Panc1 (cell line): ENCODE data around the gene PSMB11. TPM values are rescaled to one million over a fixed set of nuclear protein-coding genes. Genes with fewer than 3 reads are reported as not detected.

ENCODE experiments used
- ATAC-seq: fragments of 200-7000 bp; cut with Tn5 transposase; 2 replicates; pipeline ENCODE4 v1.9.1; 2020; ENCODE audit warnings: mild to moderate bottlenecking, moderate library complexity
- BruUV-seq: library from RNA; stranded (reverse); fragments of 400-500 nt; replicated peaks from 2 replicates; lab custom pipeline; 2021; lab: Mats Ljungman, UMichigan
- CTCF ChIA-PET: fragments of 300-600 bp; sonication (Branson Sonifier 250); formaldehyde crosslinking; loops from one replicate; lab custom pipeline; 2022; ENCODE audit warnings: antibody characterized with exemption; lab: Charles Lee
- POLR2A ChIA-PET: fragments of 300-600 bp; sonication (Branson Sonifier 250); formaldehyde crosslinking; loops from one replicate; lab custom pipeline; 2022; ENCODE audit warnings: antibody characterized with exemption; lab: Charles Lee
- DNase-seq: peaks from one replicate; pipeline ENCODE4 v3.0.0-alpha.2; 2010; ENCODE audit warnings: low read depth, low spot score
- H3K27ac ChIP-seq: 2 replicates; pipeline ENCODE4 v1.5.1; 2011; ENCODE audit warnings: mild to moderate bottlenecking, low read length, inconsistent platforms
- H3K27me3 ChIP-seq: fragments of 200-500 bp; sonication (Bioruptor generic); 2 replicates; pipeline ENCODE4 v1.6.0; 2014; ENCODE audit warnings: low read length, inconsistent platforms; ENCODE audit not compliant: control insufficient read depth, insufficient read depth
- H3K36me3 ChIP-seq: fragments of 200-500 bp; sonication (Bioruptor generic); 2 replicates; pipeline ENCODE4 v1.5.1; 2014; ENCODE audit warnings: inconsistent platforms, mild to moderate bottlenecking, low read length, moderate library complexity; ENCODE audit not compliant: control insufficient read depth, insufficient read depth
- H3K4me1 ChIP-seq: 2 replicates; pipeline ENCODE4 v1.5.1; 2011; ENCODE audit warnings: inconsistent platforms, mild to moderate bottlenecking, low read length, moderate library complexity; ENCODE audit not compliant: control insufficient read depth, insufficient read depth
- H3K4me3 ChIP-seq, 2 experiments: 2 replicates each; pipeline ENCODE4 v1.5.1; 2011 to 2012; ENCODE audit warnings: low read depth in 2 of 2, low read length in 2 of 2, mild to moderate bottlenecking in 2 of 2, inconsistent platforms in 1 of 2, moderate library complexity in 1 of 2
- H3K9me3 ChIP-seq: fragments of 200-500 bp; sonication (Bioruptor generic); 2 replicates; pipeline ENCODE4 v1.5.1; 2014; ENCODE audit warnings: low read depth, mild to moderate bottlenecking, inconsistent platforms, low read length, moderate library complexity; ENCODE audit not compliant: control insufficient read depth, insufficient read depth
- POLR2AphosphoS5 ChIP-seq: IDR thresholded peaks from 2 replicates; pipeline ENCODE4 v1.6.1; 2012; ENCODE audit warnings: mild to moderate bottlenecking, low read depth, low read length, moderate library complexity
- SIN3A ChIP-seq: IDR thresholded peaks from 2 replicates; pipeline ENCODE4 v1.6.1; 2012; ENCODE audit warnings: low read depth, mild to moderate bottlenecking, low read length, moderate library complexity, borderline replicate concordance; ENCODE audit not compliant: insufficient read depth
- TCF7L2 ChIP-seq: IDR thresholded peaks from 2 replicates; pipeline ENCODE4 v1.6.1; 2011; ENCODE audit warnings: mild to moderate bottlenecking, low read depth, low read length, inconsistent platforms
- in situ Hi-C: cut with HindIII; loops from 2 replicates; pipeline ENCODE4 v1.10.0; 2016; ENCODE audit warnings: low sequenced_read_pairs, low pct_unique_long_range_greater_than_20kb
- intact Hi-C: fragments of 100-400 bp; cut with micrococcal nuclease; formaldehyde crosslinking; loops from one replicate; pipeline ENCODE4 v1.10.0; 2022; ENCODE audit not compliant: unreplicated experiment
- total RNA-seq: library from RNA; stranded (reverse); gene quantifications from one replicate; pipeline ENCODE4 v1.2.1, GENCODE V29; 2021; ENCODE audit not compliant: unreplicated experiment
- TF ChIP-seq, protein P1 (sequence below): fragments of 450-650 bp; IDR thresholded peaks from 2 replicates; pipeline ENCODE4 v1.5.1; 2017; ENCODE audit warnings: mild to moderate bottlenecking
- TF ChIP-seq, protein P2 (sequence below), 2 experiments: IDR thresholded peaks; 2 replicates each; pipeline ENCODE4 v1.6.1; 2011 to 2012; ENCODE audit warnings: low read depth in 2 of 2, control low read depth in 1 of 2, low read length in 1 of 2, mild to moderate bottlenecking in 1 of 2, moderate library complexity in 1 of 2; ENCODE audit not compliant: insufficient read depth in 1 of 2

The PSMB11 gene
- total RNA-seq, 1 experiment from 2014 or later: not detected

DNA sequence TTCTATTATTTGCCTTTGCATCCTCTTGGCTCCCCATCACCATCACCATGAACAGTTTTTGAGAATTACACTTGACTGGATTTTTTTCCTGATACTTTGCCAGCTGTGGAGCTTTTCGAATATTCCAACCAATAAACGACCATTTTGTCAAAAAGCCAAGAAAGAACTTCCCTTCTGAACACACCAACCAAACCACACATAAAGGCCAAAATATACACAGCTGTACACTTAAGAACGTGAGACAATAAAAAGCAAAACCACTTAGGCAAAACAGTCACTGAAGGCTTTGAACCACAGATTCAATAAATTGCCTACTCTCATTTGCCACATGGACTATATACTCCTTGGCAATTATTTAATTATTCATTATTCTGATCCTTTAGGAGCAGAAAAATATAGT, 33.2 kb upstream of the PSMB11 start:
- in situ Hi-C loops: no loop called here
- CTCF ChIA-PET: no interaction called here

GRCh38 chr14:23009483-23009938, 32.5 kb upstream of the PSMB11 start:
- ATAC-seq (no peak), DNase-seq (no peak)
- in situ Hi-C loops (no loop called here), intact Hi-C loops (no loop called here)
- Histone ChIP-seq H3K4me1 (peaks cover 22% of the 10 kb centered on the region), H3K27ac (peak overlapping the region; percentile 99), H3K36me3 (no peaks in the 10 kb centered on the region; the same call in 1 of the 2 replicates), H3K27me3 (no peaks in the 10 kb centered on the region), H3K9me3 (no peaks in the 10 kb centered on the region), H3K4me3 (peak overlapping the region; percentile 53 to 68)
- ChIA-PET CTCF (no interaction called here), POLR2A (no interaction called here)
- BruUV-seq: TSS peak; percentile 97
- TF ChIP-seq SIN3A (no peak), POLR2AphosphoS5 (no peak)
- TF ChIP-seq, protein P1, sequence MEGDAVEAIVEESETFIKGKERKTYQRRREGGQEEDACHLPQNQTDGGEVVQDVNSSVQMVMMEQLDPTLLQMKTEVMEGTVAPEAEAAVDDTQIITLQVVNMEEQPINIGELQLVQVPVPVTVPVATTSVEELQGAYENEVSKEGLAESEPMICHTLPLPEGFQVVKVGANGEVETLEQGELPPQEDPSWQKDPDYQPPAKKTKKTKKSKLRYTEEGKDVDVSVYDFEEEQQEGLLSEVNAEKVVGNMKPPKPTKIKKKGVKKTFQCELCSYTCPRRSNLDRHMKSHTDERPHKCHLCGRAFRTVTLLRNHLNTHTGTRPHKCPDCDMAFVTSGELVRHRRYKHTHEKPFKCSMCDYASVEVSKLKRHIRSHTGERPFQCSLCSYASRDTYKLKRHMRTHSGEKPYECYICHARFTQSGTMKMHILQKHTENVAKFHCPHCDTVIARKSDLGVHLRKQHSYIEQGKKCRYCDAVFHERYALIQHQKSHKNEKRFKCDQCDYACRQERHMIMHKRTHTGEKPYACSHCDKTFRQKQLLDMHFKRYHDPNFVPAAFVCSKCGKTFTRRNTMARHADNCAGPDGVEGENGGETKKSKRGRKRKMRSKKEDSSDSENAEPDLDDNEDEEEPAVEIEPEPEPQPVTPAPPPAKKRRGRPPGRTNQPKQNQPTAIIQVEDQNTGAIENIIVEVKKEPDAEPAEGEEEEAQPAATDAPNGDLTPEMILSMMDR: no peak
- TF ChIP-seq, protein P2, sequence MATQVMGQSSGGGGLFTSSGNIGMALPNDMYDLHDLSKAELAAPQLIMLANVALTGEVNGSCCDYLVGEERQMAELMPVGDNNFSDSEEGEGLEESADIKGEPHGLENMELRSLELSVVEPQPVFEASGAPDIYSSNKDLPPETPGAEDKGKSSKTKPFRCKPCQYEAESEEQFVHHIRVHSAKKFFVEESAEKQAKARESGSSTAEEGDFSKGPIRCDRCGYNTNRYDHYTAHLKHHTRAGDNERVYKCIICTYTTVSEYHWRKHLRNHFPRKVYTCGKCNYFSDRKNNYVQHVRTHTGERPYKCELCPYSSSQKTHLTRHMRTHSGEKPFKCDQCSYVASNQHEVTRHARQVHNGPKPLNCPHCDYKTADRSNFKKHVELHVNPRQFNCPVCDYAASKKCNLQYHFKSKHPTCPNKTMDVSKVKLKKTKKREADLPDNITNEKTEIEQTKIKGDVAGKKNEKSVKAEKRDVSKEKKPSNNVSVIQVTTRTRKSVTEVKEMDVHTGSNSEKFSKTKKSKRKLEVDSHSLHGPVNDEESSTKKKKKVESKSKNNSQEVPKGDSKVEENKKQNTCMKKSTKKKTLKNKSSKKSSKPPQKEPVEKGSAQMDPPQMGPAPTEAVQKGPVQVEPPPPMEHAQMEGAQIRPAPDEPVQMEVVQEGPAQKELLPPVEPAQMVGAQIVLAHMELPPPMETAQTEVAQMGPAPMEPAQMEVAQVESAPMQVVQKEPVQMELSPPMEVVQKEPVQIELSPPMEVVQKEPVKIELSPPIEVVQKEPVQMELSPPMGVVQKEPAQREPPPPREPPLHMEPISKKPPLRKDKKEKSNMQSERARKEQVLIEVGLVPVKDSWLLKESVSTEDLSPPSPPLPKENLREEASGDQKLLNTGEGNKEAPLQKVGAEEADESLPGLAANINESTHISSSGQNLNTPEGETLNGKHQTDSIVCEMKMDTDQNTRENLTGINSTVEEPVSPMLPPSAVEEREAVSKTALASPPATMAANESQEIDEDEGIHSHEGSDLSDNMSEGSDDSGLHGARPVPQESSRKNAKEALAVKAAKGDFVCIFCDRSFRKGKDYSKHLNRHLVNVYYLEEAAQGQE (IDR thresholded peaks at IDR 0.05; ENCODE audit: insufficient read depth in 1 of 2, low read depth in 2 of 2, low read length in 1 of 2): no peak

More for the DNA sequence above, 33.2 kb upstream of the PSMB11 start:
- intact Hi-C loops: no loop called here
- no peaks in the 10 kb centered on the region for H3K9me3 ChIP-seq
- H3K4me1 ChIP-seq: peaks cover 22% of the 10 kb centered on the region
- no peaks in the 10 kb centered on the region; the same call in 1 of the 2 replicates for H3K36me3 ChIP-seq
- no peak for TF ChIP-seq TCF7L2
- peak overlapping the region; percentile 99 for H3K27ac ChIP-seq
- H3K4me3 ChIP-seq: no peak overlapping the region; a peak in 1 of 4 replicates
- no TSS peak for BruUV-seq
- ATAC-seq (no peak), DNase-seq (no peak)
- POLR2A ChIA-PET: no interaction called here
- H3K27me3 ChIP-seq: no peaks in the 10 kb centered on the region

GRCh38 chr14:23009939-23010726, 31.9 kb upstream of the PSMB11 start, which contains the start of gene C14orf93:
TSS of gene C14orf93 (minus strand) at chr14:23010143. CDS start at chr14:22999023, 11,120 bp downstream.
- Histone ChIP-seq H3K27ac (peak within 1 kb of the TSS; percentile 99), H3K27me3 (no peaks in the 10 kb centered on the region), H3K36me3 (no peaks in the 10 kb centered on the region; the same call in 1 of the 2 replicates), H3K4me3 (peak within 1 kb of the TSS; percentile 53 to 68), H3K9me3 (no peaks in the 10 kb centered on the region), H3K4me1 (peaks cover 22% of the 10 kb centered on the region)
- POLR2A ChIA-PET: no interaction called here
- peak; percentile 39 for DNase-seq
- TF ChIP-seq, protein P1: no peak
- TF ChIP-seq SIN3A (no peak), POLR2AphosphoS5 (peak; percentile 63; the same call in 1 of the 2 replicates), TCF7L2 (no peak)
- TF ChIP-seq, protein P2 (IDR thresholded peaks at IDR 0.05; ENCODE audit: insufficient read depth in 1 of 2, low read depth in 2 of 2, low read length in 1 of 2): no peak
- CTCF ChIA-PET: no interaction called here
- intact Hi-C loops: no loop called here
- in situ Hi-C loops: no loop called here
- ATAC-seq: peak; percentile 73
- no TSS peak for BruUV-seq
